Measurements from ENCODE around the gene RAB13. TPM values are rescaled to one million over a fixed set of nuclear protein-coding genes. Genes with fewer than 3 reads are reported as not detected.

RAB13 gene
- polyA plus RNA-seq, 1 donor = 74.0 TPM

DNA sequence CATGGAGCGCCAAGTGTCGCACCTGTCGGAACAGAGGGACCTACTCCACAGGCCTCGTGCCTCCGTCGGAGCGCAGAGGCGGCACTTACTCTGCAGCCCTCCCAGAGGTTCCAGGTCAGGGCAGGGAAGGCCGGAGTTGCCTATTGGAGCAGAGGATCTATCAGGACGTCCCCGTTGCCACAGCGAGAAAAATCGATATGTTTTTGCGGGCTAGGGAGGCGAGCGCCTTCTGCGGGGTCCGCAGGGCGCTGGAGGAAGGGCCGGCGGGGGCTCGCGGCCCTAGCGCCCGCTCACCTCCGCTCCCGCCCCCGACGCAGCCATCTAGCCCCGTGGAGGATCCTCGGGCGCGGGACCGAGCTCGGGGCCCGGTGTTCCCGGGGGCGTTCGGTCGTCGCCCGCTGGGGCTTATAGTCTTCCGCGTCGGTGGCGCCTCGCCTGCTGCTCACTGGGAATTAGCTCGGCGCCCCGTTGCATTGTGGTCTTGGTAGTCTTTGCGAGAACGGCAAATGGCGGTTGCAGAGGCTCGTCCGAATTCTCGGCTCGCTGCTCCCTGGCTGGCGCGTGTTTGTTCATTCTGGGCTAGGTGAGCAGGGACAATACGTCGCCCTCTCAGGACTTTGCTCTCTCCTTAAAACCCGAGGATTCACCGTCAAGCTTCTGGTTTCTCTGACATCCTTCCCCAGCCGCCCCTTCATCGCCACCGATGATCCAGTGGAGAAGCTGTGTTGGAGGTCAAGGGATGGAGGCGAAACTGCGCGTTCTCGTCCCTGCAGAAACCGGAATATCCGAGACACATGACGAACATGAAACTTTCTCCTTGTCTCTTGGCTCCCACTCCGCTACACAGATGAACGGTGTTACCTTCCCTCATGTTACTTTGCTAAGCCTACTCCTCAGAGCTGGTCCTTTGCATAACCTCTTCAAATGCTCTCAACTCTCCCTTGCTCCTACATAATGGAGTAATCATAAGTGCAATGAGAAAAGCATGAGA, 8.6 kb downstream of the RAB13 start, which contains the start of gene JTB:
Gene JTB, minus strand, starts transcription at position 425 of the 991 bp plus-strand sequence. Its CDS starts 422 bp downstream, at position 3.
- peak; percentile 89 for DNase-seq

DNA sequence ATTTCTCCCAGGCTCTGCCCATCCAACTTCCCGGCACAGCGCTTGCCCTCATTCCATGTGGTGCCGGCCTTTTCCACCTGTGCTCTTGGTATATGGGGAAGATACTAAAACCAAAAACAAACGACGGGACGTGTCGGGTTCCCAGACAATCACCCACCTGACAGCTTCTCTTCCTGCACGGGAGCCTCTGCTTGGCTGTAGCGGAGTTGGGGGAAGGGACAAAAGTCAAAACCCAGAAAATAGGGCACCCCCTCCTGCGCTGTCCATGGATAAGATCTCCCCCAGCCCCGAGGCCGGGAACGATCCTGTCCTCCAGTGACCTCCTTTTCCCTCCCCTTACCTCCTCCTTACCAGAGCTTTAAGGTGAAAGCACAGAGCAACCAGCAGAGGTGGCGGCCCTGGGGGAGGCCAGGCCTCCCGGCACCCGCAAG, 9.3 kb downstream of the RAB13 start:
- DNase-seq = no peak

- no peak for DNase-seq
Observed at GRCh38 chr1:153973525-153973924, 12.6 kb downstream of the RAB13 start.

GRCh38 chr1:153973071-153973470, 13.1 kb downstream of the RAB13 start:
- no peak for DNase-seq

DNA sequence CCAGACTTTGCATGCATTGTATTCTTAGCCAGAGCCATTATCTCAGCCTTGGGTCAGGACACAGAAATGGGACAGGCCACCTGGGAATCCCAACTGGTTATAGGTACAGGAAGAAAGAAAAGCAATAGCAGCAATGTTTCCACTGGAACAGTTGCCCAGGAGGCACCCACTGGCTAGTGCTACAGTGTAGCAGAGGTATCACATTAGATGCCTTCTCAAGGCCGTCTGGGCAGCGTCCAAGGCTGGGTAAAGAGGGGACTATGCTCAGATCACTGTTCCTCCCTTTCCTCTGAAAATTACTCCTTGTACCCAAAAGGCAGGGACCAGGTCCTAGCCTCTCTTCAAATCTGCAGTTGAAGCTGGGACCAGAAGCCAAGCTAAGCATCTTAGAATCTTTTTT, 15.8 kb downstream of the RAB13 start:
- DNase-seq = no peak

GRCh38 chr1:153968972-153969371, 17.2 kb downstream of the RAB13 start:
- DNase-seq = no peak

GRCh38 chr1:153968408-153968807, 17.7 kb downstream of the RAB13 start:
- no peak for DNase-seq

DNA sequence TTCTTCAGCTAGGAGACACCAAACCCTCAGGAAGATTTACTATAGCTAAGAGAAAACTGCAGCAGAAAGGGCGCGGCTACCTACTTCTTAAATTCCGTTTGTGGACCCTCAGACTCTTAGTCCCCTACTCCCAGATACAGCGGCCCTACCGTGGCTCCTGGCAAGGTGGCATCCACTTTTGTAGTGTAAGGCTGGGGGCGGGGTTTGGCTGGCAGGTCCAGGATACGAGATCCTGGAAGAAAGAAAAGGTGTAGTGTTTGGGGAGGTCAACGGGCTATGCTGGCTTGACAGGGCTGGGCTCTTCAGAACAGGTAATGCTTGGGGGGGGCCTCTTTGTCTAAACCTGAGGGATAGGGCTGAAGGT, 18.2 kb downstream of the RAB13 start:
- no peak for DNase-seq

- peak; percentile 96 for DNase-seq
Observed at GRCh38 chr1:153967107-153967999, 18.8 kb downstream of the RAB13 start, which contains the start of gene CREB3L4. Gene CREB3L4, plus strand, starts transcription at chr1:153967902. Its CDS starts 624 bp downstream, at chr1:153968526.

- DNase-seq = peak; percentile 48
Observed at GRCh38 chr1:153963850-153964331, 22.2 kb downstream of the RAB13 start.

DNA sequence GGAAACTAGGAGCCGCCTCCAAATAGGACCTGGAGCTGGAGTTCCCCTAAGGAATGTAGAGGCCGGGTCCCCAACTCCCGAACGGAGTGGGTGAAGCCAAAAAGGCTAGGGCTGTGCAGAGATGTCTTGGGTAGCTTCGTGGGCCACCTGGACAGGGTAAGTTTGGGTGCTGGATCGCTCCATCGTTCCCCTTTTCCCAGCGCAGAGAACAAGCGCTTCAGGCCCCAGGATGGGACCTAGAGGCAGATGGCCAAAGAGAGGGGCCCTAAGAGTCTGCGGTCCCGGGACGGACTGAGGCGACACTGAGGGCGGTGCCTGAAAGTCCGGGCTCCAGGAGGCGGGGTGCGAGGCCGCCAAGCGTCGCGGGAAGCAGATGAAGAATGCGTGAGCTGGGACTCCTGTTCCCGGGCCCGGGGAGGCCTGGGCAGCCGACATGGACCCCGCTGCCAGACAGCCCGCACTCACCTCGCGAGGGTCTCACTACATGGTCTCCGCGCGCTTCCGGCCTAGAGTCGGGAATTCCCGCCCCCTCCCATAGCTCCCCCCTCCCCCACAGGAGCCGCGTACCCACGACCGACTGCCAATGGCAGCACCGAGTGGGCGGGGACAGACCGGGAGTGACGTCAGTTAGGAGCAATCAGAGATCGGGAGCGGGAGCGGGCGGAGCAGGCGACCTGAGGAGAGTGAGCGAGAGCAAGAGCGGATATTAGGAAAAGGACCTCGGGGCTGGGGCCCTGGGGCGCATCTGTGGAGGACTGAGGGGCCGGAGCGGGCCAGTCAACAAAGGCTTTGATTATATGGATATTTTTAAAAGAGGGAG, 22.9 kb downstream of the RAB13 start, which contains the start of gene SLC39A1:
Gene SLC39A1, minus strand, starts transcription at position 508 of the 820 bp plus-strand sequence. CDS start 822 bp downstream, outside the sequence.
- peak; percentile 97 for DNase-seq

- no peak for DNase-seq
Observed at GRCh38 chr1:153962088-153963029, 23.8 kb downstream of the RAB13 start.

DNA sequence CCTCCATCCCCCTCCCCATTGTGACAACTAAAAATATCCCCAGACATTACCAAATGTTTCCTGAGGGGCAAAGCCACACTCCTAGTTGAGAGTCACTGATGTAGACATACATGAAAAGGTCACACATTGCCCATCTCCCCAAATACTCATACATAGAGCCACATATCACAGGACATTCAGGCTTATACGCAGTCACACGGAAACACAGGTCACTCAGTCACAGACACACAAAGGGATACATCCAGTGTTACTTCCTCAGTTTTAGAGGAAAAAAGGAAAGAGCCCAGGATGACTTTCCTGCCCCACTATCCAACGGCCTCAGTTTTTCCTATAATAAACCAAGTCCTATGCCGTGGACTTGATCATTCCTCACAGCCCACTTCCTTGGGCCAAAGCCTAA, 24.7 kb downstream of the RAB13 start:
- no peak for DNase-seq

DNA sequence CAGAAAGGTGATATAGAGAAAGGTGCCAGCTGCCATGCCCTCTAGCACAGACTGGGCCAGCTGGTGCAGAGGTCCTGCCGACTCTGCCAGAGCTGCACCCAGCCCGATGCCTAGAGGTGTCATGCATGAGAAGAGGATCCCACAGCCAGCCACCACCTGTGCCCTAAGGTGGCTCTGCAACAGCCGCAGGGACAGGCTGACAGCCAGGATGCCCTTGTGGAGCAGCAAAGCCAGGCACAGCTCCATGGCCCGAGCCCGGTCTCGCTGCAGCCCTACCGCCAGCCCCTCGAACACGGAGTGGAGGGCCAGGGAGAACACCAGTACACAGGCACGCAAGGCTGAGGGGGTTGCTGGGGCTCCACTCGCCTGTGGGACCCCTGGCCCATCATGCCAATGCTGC, 25.9 kb downstream of the RAB13 start:
- DNase-seq = no peak

DNA sequence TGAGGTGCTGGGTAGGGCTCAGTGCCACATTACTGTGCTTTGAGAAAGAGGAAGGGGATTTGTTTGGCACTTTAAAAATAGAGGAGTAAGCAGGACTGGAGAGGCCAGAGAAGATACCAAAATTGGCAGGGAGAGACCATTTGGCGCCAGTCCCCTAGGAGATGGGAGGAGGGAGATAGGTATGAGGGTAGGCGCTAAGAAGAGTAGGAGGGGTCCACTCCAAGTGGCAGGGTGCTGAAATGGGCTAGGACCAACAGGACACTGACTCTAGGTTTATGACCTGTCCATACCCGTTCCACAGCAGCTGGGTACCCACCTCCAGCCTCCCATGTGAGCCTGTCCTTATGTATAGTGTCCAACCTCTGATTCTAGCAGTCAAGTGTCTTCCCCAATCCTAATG, 26.7 kb downstream of the RAB13 start:
- DNase-seq = no peak

DNA sequence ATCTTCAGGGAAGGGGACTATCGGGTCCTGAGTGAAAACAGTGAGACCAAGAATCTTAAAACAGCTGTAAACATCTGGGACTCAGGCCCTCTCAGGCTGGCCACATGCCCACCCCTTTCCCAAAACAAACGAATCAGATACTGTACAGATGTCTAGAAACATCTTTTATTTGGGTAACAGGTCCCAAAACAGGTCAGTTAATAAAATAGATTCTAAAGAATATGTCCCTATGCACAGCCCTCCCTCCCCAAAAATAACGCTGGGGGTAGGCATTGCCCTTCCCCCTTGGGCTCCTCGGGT, 27.2 kb downstream of the RAB13 start:
- DNase-seq = no peak

DNA sequence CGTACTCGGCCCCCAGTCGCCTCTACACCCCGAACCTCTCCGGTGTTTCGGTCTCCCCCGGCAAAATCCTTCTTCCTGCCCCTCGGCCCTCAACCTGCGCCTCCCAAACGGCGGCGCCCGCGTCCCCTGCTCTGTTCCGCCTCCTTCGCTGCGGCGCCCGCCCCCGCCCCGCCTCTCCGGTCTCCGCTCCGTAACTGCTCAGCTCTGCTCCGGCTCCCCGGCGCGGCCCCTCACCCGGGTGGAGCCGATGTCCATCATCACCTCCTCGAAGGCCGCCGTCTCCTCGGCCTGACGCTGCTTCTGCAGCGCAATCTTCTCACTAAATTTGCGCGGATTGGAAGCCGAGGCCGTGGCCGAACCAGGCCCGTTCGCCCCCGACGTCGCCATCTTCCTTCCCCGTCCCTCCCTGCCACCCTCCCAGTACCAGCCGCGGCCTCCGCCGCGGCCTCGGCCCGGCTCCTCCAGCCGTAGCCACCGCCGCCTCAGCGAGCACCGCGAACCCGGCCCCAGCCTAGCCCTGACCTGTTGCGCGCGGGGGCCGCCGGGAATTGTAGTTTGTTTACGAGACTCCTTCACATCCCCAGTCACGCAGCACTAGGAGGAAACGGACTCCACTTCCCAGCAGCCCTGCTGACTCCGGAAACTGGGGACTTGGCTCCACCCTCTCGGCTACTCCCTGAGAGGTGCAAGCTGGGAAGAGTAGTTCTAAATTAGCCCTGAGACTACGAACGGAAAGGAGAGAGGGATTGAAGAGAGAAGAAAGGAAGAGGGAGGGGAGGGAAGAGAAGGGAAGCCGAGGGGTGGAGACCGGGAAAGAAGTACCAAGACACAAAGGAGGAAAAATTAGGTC, 27.8 kb downstream of the RAB13 start, which contains the start of gene CRTC2:
Gene CRTC2, minus strand, starts transcription at position 502 of the 850 bp plus-strand sequence. Its CDS starts 115 bp downstream, at position 387.
- peak; percentile 98 for DNase-seq

GRCh38 chr1:153957744-153958110, 28.4 kb downstream of the RAB13 start:
- DNase-seq = no peak

DNA sequence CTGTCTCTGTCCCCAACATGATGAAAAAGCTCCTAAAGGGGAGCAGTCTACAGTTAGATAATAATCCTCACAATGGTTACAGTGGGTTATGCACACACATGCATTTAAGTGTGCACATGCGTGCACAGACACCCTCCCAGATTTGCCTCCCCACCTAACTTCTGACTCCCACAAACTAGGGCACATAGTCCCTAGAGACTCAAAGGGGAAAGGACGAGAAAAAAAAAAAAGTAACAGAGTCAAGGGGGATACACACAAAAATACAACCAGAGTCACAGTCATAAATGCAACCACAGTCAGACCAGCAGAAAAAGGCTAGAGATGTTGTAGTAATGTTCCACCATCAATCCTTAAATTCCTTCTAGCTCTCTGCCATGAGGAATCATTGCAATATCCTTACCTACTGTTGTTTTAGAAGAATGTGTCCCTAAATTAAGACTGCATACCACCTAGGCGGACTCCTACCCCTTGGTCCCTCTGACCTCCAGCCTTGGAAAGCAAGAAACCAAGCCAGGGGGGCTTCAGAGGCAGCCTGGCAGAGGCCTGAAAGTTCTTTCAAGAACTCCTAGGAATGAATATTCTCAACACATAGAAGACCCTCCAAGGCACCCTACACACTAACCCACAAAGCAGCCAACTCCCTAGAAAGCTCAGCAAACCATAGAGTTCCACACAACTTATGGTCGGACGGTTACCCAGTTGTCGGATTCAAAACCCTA, 29.0 kb downstream of the RAB13 start:
- no peak for DNase-seq

All from hindlimb muscle (tissue), 1 donor.